Measurements from ENCODE around the gene GABBR1. TPM values are rescaled to one million over a fixed set of nuclear protein-coding genes. Genes with fewer than 3 reads are reported as not detected.

The GABBR1 gene
- total and polyA plus RNA-seq, 4 donors = 1.1 to 4.7 (median 1.4) TPM

DNA sequence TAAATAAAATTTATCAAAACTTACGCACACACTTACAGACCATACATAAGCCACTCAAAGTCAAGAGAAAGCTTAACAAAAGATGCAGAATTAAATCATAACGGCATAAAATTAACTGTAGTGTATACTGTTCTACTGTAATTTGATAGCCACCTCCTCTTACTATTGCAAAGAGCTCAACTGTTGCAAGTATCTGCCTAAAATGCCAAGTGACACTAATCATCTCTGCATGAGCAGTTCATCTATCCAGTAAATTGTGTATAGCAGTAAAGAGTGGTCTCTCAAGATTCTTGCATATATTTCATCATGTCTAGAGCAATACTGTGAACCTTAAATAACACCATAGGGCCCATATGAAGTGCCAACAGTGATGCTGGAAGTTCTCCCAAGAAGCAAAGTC lies 35.8 kb downstream of the GABBR1 start:
- Histone ChIP-seq H3K9ac (ENCODE audit: low read depth in 1 of 2, low read length in 2 of 2) (no peak overlapping the region), H3K4me3 (ENCODE audit: low read depth in 1 of 3, low read length in 3 of 3) (no peak overlapping the region), H3K9me3 (ENCODE audit: control insufficient read depth in 4 of 4, low read length in 3 of 4) (no peaks in the 10 kb centered on the region), H3K4me1 (ENCODE audit: control insufficient read depth in 4 of 4, insufficient read depth in 4 of 4, low read length in 3 of 4) (no peaks in the 10 kb centered on the region), H3K36me3 (ENCODE audit: control insufficient read depth in 4 of 4, insufficient read depth in 3 of 4, low read depth in 1 of 4, low read length in 3 of 4) (no peaks in the 10 kb centered on the region), H3K27ac (ENCODE audit: low read depth in 1 of 2, low read length in 2 of 2) (no peak overlapping the region), H3K27me3 (ENCODE audit: control insufficient read depth in 4 of 4, insufficient read depth in 4 of 4, low read length in 3 of 4) (peaks cover 0 to 4% (median 0%) of the 10 kb centered on the region in 4 donors)
- TF ChIP-seq HNF4G (IDR thresholded peaks at IDR 0.05) (no peak), FOXA1 (IDR thresholded peaks at IDR 0.05) (no peak), RXRA (IDR thresholded peaks at IDR 0.05) (no peak), FOXA2 (IDR thresholded peaks at IDR 0.05) (no peak), GABPA (IDR thresholded peaks at IDR 0.05 in 1 of 2, conservative IDR thresholded peaks at IDR 0.05 in 1 of 2) (no peak), EGR1 (IDR thresholded peaks at IDR 0.05; ENCODE audit: low read depth in 2 of 2) (no peak)
- TF ChIP-seq, protein P1, sequence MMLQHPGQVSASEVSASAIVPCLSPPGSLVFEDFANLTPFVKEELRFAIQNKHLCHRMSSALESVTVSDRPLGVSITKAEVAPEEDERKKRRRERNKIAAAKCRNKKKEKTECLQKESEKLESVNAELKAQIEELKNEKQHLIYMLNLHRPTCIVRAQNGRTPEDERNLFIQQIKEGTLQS (IDR thresholded peaks at IDR 0.05) = no peak
- TF ChIP-seq, protein P2, sequence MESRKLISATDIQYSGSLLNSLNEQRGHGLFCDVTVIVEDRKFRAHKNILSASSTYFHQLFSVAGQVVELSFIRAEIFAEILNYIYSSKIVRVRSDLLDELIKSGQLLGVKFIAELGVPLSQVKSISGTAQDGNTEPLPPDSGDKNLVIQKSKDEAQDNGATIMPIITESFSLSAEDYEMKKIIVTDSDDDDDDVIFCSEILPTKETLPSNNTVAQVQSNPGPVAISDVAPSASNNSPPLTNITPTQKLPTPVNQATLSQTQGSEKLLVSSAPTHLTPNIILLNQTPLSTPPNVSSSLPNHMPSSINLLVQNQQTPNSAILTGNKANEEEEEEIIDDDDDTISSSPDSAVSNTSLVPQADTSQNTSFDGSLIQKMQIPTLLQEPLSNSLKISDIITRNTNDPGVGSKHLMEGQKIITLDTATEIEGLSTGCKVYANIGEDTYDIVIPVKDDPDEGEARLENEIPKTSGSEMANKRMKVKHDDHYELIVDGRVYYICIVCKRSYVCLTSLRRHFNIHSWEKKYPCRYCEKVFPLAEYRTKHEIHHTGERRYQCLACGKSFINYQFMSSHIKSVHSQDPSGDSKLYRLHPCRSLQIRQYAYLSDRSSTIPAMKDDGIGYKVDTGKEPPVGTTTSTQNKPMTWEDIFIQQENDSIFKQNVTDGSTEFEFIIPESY (IDR thresholded peaks at IDR 0.05) = no peak
- TF ChIP-seq, protein P3, sequence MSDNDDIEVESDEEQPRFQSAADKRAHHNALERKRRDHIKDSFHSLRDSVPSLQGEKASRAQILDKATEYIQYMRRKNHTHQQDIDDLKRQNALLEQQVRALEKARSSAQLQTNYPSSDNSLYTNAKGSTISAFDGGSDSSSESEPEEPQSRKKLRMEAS (IDR thresholded peaks at IDR 0.05) = no peak
- no peak for DNase-seq (ENCODE audit: low spot score)
- WGBS = 84% methylated on average over 2 of the region's 2 CpGs

DNA sequence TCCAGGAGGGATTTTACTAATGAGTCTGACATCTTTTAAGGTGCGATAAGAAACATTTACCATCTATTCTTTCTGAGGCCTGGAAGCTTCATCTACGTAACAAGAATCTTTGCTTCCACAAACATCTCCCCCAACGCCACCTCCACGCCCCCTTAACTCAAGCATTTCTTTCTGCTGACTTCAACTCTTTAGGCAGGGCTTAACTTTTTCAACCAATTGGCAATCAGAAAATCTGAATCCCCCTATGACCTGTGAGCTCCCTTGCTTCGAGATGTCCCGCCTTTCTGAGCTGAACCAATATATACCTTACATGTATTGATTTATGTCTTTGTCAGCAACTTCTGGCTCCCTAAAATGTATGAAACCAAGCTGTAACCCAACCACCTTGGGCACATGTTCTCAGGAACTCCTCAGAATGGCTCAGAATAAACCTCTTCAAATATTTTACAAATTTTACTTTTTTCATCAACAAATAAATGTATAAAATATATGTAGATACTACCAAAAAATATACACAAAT lies 36.5 kb downstream of the GABBR1 start:
- peaks cover 0 to 5% (median 2%) of the 10 kb centered on the region in 4 donors for H3K27me3 ChIP-seq (ENCODE audit: control insufficient read depth in 4 of 4, insufficient read depth in 4 of 4, low read length in 3 of 4)
- DNase-seq (ENCODE audit: low spot score) = no peak
- H3K4me1 ChIP-seq (ENCODE audit: control insufficient read depth in 4 of 4, insufficient read depth in 4 of 4, low read length in 3 of 4) = no peaks in the 10 kb centered on the region
- H3K36me3 ChIP-seq (ENCODE audit: control insufficient read depth in 4 of 4, insufficient read depth in 3 of 4, low read depth in 1 of 4, low read length in 3 of 4) = no peaks in the 10 kb centered on the region
- 90% methylated on average over 6 of the region's 6 CpGs for WGBS
- no peak for TF ChIP-seq EGR1 (IDR thresholded peaks at IDR 0.05; ENCODE audit: low read depth in 2 of 2)
- TF ChIP-seq RAD21 (IDR thresholded peaks at IDR 0.05) = no peak
- TF ChIP-seq, protein P1 (IDR thresholded peaks at IDR 0.05) = no peak
- TF ChIP-seq HNF4G (IDR thresholded peaks at IDR 0.05) = no peak
- TF ChIP-seq NR2F2 (IDR thresholded peaks at IDR 0.05) = no peak
- TF ChIP-seq JUND (IDR thresholded peaks at IDR 0.05) = no peak
- no peak for TF ChIP-seq SP1 (IDR thresholded peaks at IDR 0.05)
- TF ChIP-seq TAF1 (conservative IDR thresholded peaks at IDR 0.05) = no peak
- TF ChIP-seq, protein P3 (IDR thresholded peaks at IDR 0.05) = no peak
- no peak for TF ChIP-seq FOXA1 (IDR thresholded peaks at IDR 0.05)
- TF ChIP-seq FOXA2 (IDR thresholded peaks at IDR 0.05) = no peak
- TF ChIP-seq HNF4A (conservative IDR thresholded peaks at IDR 0.05) = no peak
- no peak for TF ChIP-seq YY1 (IDR thresholded peaks at IDR 0.05)
- TF ChIP-seq, protein P2 (IDR thresholded peaks at IDR 0.05) = no peak
- TF ChIP-seq, protein P4, sequence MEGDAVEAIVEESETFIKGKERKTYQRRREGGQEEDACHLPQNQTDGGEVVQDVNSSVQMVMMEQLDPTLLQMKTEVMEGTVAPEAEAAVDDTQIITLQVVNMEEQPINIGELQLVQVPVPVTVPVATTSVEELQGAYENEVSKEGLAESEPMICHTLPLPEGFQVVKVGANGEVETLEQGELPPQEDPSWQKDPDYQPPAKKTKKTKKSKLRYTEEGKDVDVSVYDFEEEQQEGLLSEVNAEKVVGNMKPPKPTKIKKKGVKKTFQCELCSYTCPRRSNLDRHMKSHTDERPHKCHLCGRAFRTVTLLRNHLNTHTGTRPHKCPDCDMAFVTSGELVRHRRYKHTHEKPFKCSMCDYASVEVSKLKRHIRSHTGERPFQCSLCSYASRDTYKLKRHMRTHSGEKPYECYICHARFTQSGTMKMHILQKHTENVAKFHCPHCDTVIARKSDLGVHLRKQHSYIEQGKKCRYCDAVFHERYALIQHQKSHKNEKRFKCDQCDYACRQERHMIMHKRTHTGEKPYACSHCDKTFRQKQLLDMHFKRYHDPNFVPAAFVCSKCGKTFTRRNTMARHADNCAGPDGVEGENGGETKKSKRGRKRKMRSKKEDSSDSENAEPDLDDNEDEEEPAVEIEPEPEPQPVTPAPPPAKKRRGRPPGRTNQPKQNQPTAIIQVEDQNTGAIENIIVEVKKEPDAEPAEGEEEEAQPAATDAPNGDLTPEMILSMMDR (IDR thresholded peaks at IDR 0.05; ENCODE audit: low read depth, low read length, missing input control) = no peak
- TF ChIP-seq, protein P5, sequence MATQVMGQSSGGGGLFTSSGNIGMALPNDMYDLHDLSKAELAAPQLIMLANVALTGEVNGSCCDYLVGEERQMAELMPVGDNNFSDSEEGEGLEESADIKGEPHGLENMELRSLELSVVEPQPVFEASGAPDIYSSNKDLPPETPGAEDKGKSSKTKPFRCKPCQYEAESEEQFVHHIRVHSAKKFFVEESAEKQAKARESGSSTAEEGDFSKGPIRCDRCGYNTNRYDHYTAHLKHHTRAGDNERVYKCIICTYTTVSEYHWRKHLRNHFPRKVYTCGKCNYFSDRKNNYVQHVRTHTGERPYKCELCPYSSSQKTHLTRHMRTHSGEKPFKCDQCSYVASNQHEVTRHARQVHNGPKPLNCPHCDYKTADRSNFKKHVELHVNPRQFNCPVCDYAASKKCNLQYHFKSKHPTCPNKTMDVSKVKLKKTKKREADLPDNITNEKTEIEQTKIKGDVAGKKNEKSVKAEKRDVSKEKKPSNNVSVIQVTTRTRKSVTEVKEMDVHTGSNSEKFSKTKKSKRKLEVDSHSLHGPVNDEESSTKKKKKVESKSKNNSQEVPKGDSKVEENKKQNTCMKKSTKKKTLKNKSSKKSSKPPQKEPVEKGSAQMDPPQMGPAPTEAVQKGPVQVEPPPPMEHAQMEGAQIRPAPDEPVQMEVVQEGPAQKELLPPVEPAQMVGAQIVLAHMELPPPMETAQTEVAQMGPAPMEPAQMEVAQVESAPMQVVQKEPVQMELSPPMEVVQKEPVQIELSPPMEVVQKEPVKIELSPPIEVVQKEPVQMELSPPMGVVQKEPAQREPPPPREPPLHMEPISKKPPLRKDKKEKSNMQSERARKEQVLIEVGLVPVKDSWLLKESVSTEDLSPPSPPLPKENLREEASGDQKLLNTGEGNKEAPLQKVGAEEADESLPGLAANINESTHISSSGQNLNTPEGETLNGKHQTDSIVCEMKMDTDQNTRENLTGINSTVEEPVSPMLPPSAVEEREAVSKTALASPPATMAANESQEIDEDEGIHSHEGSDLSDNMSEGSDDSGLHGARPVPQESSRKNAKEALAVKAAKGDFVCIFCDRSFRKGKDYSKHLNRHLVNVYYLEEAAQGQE (IDR thresholded peaks at IDR 0.05) = no peak
- no peaks in the 10 kb centered on the region for H3K9me3 ChIP-seq (ENCODE audit: control insufficient read depth in 4 of 4, low read length in 3 of 4)
- no peak overlapping the region for H3K27ac ChIP-seq (ENCODE audit: low read depth in 1 of 2, low read length in 2 of 2)
- no peak overlapping the region for H3K4me3 ChIP-seq (ENCODE audit: low read depth in 1 of 3, low read length in 3 of 3)
- no peak overlapping the region for H3K9ac ChIP-seq (ENCODE audit: low read depth in 1 of 2, low read length in 2 of 2)
